GM12873 (cell line): ENCODE data around the gene GRM7.

Source experiments
- CTCF ChIP-seq: IDR thresholded peaks from 2 replicates; pipeline ENCODE4 v1.5.1; 2012; ENCODE audit warnings: low read depth, mild to moderate bottlenecking, moderate library complexity, low read length, control low read depth; ENCODE audit not compliant: insufficient read depth; ENCODE audit errors: missing control alignments

Gene GRM7

DNA sequence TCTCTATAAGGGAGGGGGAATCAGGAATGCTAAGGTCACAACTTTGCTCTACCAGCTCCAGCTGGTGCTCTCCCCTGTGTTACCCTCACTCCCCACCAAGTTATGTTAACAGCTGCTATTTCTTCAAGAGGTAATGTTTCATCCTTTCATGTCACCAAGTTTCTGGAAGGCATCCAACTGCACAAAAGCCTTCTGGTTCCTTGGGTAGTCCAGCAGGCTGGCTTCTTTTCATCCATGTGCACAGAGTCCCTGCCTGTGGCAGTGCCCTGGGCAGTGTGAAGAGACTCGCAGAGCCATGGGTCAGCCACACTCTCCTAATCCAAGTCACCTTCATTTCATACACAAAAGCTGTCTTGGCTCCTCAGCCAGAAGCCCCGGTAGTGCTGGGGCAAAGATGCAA is 903.2 kb downstream of the GRM7 start:
- no peak for TF ChIP-seq CTCF

DNA sequence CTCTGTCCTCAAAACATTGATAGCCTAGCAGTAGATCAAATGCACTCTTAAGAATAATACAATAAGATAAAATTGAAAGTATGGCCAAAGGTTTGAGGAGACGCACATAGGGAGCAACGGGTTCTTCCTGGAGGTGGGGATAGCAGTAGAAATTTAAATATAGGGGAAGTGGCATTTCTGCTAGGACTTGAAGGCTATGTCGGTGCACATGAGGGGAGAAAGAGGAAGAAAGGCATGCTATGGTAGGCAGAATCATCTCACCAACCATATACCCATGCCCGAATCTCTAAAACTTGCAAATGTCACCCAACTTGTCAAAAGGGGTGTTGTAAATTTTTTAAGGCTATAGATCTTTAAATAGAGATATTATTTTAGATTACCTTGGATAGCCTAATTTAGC is 905.6 kb downstream of the GRM7 start:
- TF ChIP-seq CTCF, result no peak

DNA sequence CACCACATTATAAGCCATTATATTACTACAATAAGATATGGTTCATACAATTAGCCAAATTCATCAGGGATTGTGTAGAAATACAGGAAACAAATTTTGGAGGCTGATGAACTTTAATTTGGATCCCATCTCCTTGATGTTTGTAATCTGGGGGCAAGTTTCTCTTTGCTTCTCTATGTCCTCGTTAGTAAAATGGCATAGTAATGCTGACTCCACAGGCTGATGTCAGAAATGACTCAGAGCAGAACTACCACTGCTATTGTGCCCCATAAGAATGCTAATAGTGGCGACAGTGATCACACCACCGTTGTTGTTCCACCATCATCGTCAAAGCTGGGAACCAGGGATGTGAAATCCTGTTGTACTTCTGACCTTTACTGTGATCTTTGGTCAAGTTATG is 918.4 kb downstream of the GRM7 start:
- no peak for TF ChIP-seq CTCF

DNA sequence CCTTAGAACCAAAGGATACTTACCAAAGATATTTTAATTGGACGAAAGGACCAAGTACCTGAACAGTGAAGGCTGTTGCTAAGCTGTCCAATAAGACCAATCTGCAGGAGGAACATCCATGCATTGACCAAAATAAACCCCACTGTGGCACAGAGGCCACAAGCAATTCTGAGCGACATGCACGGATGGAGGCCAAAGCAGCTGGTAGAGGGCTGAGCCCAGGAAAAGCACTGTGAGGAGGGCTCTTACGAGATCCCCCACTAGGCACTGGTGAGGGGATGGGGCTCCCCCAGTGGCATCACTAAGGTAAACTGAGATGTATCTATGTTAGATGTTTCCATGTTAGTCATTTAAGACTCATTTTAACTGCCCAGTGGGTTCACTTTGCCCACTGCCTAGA is 920.5 kb downstream of the GRM7 start:
- TF ChIP-seq CTCF, result no peak

- TF ChIP-seq CTCF, result no peak
Observed at GRCh38 chr3:7787871-7788828, 927.2 kb downstream of the GRM7 start.

GRCh38 chr3:7788881-7789280 is 928.0 kb downstream of the GRM7 start:
- TF ChIP-seq CTCF, result no peak

DNA sequence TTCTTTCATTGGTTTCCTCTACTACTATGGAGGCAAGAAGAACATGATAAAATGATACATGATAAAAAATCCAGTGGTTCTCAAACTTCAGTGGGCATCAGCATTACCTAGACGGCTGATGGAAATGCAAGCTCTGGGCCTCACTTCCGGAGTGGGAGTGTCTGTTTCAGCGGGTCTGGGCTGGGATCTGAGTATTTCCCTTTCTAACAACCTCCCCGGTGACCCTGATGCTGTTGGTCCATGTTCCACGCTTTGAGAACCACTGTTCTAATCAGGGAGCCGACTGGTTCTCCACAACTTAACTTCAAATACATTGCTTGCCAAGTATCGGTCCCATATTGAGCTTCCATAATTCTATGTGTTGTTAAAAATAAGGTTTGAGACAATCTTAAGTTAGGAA is 928.4 kb downstream of the GRM7 start:
- no peak for TF ChIP-seq CTCF
